CD4-positive, alpha-beta T cell treated with Interleukin-10 for 1 hour (primary cell): ENCODE results near the gene PPP4C.

Experiments
- DNase-seq: peaks from one replicate; pipeline ENCODE4 v3.0.0-alpha.2; 2020

Gene PPP4C

GRCh38 chr16:30083216-30084055 lies 7.6 kb downstream of the PPP4C start:
- DNase-seq = no peak

DNA sequence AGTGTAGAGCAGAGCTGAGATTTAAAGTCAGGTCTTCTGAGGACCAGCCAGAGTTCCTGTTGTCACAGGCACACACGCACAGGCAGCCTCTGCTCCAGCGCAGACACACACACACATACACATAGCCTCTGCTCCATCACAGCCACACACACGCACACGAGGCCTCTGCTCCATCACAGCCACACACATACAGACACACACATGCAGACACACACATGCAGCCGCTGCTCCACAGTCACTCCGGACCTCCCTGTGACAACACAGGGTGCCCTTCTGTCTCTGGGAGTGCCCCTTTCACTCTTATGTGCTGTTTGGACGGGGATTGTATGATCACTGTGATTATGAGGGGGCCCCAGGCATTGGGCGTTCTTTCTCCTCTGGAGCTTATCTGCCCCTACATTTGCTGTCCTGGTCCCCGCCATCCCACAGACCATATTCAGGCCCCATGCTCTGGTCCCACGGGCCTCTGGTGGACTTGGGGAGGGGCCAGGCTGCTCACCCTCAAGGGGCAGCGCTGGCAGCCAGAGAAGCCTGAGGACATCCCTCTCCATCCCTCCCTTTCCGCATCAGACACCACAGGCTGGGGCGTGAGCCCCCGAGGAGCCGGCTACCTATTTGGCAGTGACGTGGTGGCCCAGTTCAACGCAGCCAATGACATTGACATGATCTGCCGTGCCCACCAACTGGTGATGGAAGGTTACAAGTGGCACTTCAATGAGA lies 8.5 kb downstream of the PPP4C start:
- no peak for DNase-seq

DNA sequence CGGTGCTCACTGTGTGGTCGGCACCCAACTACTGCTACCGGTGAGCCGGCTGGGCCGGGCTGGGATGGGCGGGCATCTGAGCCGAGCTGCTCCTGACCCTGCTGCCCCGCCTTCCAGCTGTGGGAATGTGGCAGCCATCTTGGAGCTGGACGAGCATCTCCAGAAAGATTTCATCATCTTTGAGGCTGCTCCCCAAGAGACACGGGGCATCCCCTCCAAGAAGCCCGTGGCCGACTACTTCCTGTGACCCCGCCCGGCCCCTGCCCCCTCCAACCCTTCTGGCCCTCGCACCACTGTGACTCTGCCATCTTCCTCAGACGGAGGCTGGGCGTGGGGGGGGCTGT lies 9.0 kb downstream of the PPP4C start:
- no peak for DNase-seq

DNA sequence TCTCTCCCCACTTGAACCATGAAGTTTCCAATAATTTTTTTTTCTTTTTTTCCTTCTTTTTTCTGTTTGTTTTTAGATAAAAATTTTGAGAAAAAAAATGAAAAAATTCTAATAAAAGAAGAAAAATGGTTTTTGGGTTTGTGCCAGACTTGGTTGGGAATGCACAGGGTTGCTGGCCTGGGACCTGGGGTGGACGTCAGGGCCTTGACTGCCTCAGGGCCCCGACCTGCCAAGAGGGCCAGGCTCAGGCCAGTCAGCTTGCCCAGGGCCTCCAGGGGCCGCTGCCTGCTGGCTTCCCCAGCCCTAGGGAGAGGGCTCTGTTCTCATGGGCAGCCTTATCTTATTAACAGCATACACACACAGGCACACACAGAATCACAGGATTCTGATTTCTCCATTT lies 9.5 kb downstream of the PPP4C start:
- DNase-seq = no peak

- DNase-seq = no peak
These were observed 10.0 kb downstream of the PPP4C start for GRCh38 chr16:30085820-30086219.

- DNase-seq = no peak
These were observed 10.7 kb downstream of the PPP4C start for GRCh38 chr16:30086291-30087140.

GRCh38 chr16:30087181-30087898 lies 11.5 kb downstream of the PPP4C start:
- DNase-seq = no peak

GRCh38 chr16:30088237-30088831 lies 12.5 kb downstream of the PPP4C start:
- no peak for DNase-seq

GRCh38 chr16:30088832-30089624 lies 13.2 kb downstream of the PPP4C start:
- no peak for DNase-seq

GRCh38 chr16:30090610-30091331 lies 15.0 kb downstream of the PPP4C start:
- DNase-seq = no peak

DNA sequence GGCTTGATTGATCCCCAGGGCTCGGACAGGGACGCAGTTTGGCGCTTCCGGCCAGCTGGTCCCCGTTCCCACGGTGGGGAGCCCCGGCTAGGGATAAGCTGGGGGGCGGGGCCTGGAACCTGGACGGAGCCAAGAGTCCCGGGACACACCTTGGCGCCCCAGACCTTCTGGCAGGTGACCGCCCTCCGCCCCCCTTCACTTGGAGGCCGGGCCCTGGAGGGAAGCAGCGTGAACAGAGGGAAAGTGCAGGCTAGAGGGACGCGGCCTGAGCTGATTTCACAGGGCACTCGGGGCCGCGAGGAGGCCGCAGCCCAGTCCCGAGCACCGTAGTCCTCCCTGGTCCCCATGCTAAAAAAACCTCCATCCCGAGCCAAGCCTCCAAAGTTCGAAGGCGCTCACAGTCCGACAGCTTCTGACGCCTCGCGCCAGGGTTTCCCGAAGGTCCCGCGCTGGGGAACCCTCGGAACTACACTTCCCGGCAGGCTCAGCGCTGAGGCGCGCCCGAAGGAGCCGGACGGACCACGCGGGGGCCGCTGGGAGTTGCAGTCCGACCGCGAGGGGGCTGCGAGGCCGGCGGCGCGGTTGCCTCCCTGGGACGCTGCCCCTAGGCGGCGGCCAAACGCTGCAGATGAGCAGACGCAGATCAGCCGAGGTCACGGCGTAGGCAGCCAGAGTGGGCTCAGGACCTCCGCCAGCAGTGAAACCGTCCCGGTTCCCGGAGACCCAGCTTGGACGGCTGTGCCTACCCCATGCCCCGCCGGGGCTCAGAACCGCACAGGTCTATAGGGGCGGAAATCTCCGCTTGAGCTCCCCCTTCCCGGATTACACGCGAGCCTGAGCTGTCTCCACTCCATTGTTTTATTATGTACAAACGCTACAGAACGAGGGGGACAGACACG lies 15.9 kb downstream of the PPP4C start, which contains the start of gene TBX6:
TBX6 (minus strand) TSS at position 451 of the 899 bp plus-strand sequence. CDS start 731 bp downstream, outside the sequence.
- DNase-seq = peak; percentile 94

DNA sequence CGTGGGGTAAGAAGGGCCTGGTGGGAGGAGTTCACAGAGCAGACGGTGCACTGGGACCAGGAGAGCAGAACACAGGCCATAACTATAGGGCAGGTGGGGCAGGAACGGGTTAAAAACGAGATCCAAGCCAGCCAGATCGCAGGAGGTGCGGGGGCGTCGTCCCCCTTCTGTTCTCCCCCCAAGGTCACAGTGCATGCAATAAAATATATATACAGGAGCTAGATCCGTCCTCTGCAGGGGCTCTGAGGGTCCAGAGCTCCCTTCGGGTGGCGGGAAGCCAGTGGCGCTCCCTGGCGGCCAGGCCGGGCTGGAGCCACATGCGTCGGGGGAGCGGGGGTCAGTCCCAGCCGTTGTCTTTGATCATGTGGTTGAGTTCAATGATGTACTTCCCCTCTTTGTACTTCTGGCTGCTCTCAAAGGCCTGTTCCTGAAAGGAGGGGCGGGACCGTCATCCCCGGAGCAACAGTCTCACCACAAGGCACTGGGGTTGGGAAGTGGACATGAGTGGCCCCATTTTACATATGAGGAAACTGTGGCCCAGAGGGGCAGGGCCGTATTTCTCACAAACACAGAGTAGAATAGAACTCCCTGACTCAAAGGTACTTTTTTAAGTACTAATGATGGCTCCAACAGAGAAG lies 16.7 kb downstream of the PPP4C start:
- peak; percentile 81 for DNase-seq

- DNase-seq = no peak
These were observed 18.9 kb downstream of the PPP4C start for GRCh38 chr16:30094541-30095165.

- no peak for DNase-seq
These were observed 19.6 kb downstream of the PPP4C start for GRCh38 chr16:30095166-30096078.

DNA sequence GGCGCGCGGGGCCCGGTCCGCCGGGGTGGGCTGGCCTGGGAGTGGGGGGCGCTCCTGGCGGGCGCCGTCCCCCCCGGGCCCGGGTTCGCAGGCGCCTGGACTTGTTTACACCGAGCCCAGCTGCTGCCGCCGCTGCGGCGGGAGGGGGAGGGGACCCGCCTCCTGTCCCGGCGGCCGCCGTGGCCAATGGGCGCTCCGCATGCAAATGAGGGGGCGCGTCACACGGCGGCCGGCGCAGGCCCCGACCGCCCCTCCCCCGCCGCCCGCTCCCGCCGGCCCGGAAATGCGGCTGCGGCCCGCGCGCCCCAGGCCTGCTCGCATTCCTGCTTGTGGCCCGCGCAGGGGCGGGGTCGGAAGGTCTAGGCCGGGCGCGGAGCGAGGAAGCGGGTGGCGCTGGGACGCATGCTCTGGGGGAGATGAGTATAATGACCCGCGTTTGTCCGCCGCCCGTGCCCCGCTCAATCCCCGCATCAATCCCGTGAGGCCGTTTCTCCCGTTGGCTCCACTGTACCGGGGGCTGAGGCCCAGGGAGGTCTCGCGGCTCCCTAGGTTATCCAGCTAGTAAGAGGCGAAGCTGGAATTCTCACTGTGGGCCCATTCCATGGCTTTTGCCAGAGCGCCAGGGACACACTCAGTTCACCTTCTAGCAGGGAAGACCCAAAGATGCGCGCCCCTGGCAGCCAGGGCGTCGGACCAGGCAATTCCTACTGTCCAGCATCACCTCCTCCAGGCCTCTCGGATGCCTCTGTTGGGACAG lies 20.5 kb downstream of the PPP4C start, which contains the start of gene YPEL3:
YPEL3 (minus strand) TSS at position 109 of the 757 bp plus-strand sequence. CDS start 731 bp downstream, outside the sequence.
- peak; percentile 91 for DNase-seq

DNA sequence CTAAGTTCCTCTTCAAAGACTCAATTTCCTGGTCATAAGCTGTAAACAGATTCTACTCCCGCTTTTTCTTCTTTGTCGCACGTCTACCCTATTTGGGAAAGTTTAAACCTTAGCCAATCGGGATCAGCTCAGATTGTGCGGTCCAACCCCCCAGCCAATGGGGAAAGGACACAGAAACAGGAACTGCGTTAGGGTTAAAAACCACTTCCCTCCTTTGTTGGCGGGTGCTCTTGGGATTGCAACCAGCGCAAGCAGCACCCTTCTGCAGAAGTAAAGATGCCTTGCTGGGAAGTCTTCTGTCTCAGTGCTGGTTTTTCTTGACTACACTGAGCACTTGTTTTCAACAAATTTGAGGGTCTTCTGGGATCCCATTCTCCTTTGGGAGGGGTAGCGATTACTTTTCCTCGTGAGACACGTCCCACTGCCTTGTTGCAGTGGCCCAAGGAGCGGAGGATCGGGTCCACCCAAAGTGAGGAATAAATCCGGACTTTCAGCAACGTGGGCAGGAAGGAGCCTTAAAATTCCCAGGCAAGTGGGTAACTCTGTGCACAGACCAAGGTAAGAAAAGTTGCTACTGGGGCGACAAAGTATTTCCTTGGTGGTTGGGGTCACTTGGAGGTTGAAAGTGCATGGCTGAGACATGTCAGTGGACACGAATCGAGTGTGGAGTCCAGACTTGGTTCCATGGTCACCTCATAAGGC lies 21.2 kb downstream of the PPP4C start:
- peak; percentile 39 for DNase-seq
